Posterior vena cava (tissue), 2 donors: Measurements from ENCODE around the gene ARHGEF1. TPM values are rescaled to one million over a fixed set of nuclear protein-coding genes. Genes with fewer than 3 reads are reported as not detected.

Experiments
- DNase-seq: peaks from one replicate; pipeline ENCODE4 v3.0.0-alpha.2; 2020; ENCODE audit warnings: low spot score
- intact Hi-C, 2 donors: fragments of 100-400 bp; cut with DNase I; formaldehyde crosslinking; loops; one replicate each; pipeline versions ENCODE4 v1.14.1 to v1.14.2; 2022 to 2023
- total RNA-seq, 2 donors: library from RNA; stranded (reverse); fragmentation: NEBNext Ultra II Directional; extraction: Animal tissue kit (Norgen Biotek cat#: 25700); gene quantifications; one replicate each; pipeline ENCODE4 v1.2.1, GENCODE V29; 2021
- donor health status: DM: yes; HTN: yes; CAD: no.
- donor health status: DM: yes; HTN: yes; CAD: no.

The ARHGEF1 gene
- total RNA-seq, 2 donors from 2014 or later = 73.4 to 73.7 TPM

- intact Hi-C loops = no loop called here
- DNase-seq = no peak
These were observed 42.4 kb downstream of the ARHGEF1 start for GRCh38 chr19:41925208-41926003.

GRCh38 chr19:41926028-41926762 lies 43.2 kb downstream of the ARHGEF1 start:
- intact Hi-C loops = no loop called here

GRCh38 chr19:41926763-41927496 lies 43.9 kb downstream of the ARHGEF1 start:
- no peak for DNase-seq
- intact Hi-C loops = no loop called here

More at GRCh38 chr19:41926028-41926762, 43.2 kb downstream of the ARHGEF1 start:
- no peak for DNase-seq

- DNase-seq = no peak
- intact Hi-C loops = no loop called here
These were observed 44.7 kb downstream of the ARHGEF1 start for GRCh38 chr19:41927497-41928192.

GRCh38 chr19:41928221-41928683 lies 45.3 kb downstream of the ARHGEF1 start, which contains the start of gene ERFL:
Gene ERFL (minus strand): TSS chr19:41928449. CDS start chr19:41912919, 15,530 bp downstream.
- intact Hi-C loops = no loop called here
- DNase-seq = no peak

- intact Hi-C loops = no loop called here
- DNase-seq = no peak
These were observed 46.0 kb downstream of the ARHGEF1 start for GRCh38 chr19:41928754-41929535.

GRCh38 chr19:41929536-41930071 lies 46.6 kb downstream of the ARHGEF1 start:
- DNase-seq = no peak
- intact Hi-C loops = no loop called here

- no peak for DNase-seq
- intact Hi-C loops = no loop called here
These were observed 47.3 kb downstream of the ARHGEF1 start for GRCh38 chr19:41930322-41930722.

- intact Hi-C loops = no loop called here
- no peak for DNase-seq
These were observed 48.1 kb downstream of the ARHGEF1 start for GRCh38 chr19:41930926-41931592.

GRCh38 chr19:41932259-41932719 lies 49.3 kb downstream of the ARHGEF1 start:
- intact Hi-C loops = no loop called here
- DNase-seq = no peak

- intact Hi-C loops = no loop called here
- no peak for DNase-seq
These were observed 49.8 kb downstream of the ARHGEF1 start for GRCh38 chr19:41932720-41933332.

GRCh38 chr19:41933693-41934426 lies 50.9 kb downstream of the ARHGEF1 start:
- DNase-seq = no peak
- intact Hi-C loops = no loop called here

- intact Hi-C loops = no loop called here
- DNase-seq = no peak
These were observed 51.9 kb downstream of the ARHGEF1 start for GRCh38 chr19:41934849-41935374.

GRCh38 chr19:41935760-41936415 lies 52.9 kb downstream of the ARHGEF1 start:
- intact Hi-C loops = no loop called here
- DNase-seq = no peak

- DNase-seq = no peak
- intact Hi-C loops = no loop called here
These were observed 53.4 kb downstream of the ARHGEF1 start for GRCh38 chr19:41936416-41936850.

GRCh38 chr19:41936961-41937360 lies 54.0 kb downstream of the ARHGEF1 start:
- intact Hi-C loops = no loop called here
- DNase-seq = no peak
